T-helper 2 cell treated with Interferon-gamma antibody and Interleukin-4, amounts not matched to agents 100 ng/mL and 5 ng/mL, for 36 hours (primary cell): ENCODE measurements around the gene TMPRSS5. TPM values are rescaled to one million over a fixed set of nuclear protein-coding genes. Genes with fewer than 3 reads are reported as not detected.
"Not testable (repeated sequence)": the region's sequence is repeated elsewhere in the genome, so short reads cannot be mapped to it uniquely, and the experiment has no call there.

Experiments
- intact Hi-C: fragments of 100-400 bp; cut with micrococcal nuclease; formaldehyde crosslinking; loops from one replicate; pipeline ENCODE4 v1.15.1; 2023
- total RNA-seq: library from RNA; stranded (reverse); gene quantifications from 2 replicates; pipeline ENCODE4 v1.2.3, GENCODE V29; 2022

TMPRSS5 gene
- total RNA-seq, 1 donor from 2014 or later = 0.48 TPM

DNA sequence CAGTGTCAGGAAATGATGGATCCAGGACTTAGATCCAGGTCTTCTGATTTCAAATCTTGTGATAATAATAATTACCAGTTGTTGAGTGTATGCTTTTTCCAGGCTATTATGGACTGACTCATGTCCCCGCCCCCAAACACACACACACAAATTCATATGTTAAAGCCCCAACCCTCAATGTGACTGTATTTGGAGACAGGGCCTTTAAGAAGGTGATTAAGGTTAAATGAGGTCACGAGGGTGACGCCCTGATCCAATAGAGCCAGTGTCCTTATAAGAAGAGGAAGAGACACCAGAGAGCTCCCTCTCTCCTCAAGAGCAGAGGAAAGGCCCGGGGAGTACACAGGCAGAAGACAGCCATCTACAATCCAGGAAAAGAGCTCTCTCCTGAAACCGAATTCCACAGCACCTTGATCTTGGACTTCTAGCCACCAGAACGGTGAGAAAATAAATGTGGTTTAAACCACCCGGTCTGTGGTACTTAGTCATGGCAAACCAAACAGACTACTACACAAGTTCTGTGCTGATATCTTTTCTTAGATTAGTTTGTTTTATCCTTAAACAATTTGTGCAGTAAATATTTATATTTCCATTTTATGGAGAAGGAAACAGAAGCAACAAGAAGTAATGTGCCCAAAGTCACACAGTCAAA, 8.2 kb downstream of the TMPRSS5 start:
- intact Hi-C loops = no loop called here

DNA sequence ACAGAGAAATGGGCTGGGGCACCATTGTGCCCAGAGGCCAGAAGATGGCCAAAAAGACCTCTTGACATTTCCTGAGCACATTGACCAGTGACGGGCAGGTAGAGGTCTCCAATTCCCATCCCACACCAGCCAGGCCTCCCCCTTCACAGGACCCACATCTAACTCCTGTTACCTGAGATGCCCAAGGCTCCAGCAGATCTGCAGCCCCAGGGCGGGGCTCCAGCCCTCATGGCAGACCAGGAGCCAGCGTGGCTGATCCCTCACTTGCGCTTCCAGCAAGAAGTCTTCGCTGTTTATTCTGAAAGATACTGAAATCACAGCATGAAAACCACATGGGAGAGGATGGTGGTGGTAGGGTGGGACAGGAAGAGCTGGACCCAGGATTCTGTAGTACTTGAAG, 9.0 kb downstream of the TMPRSS5 start:
- intact Hi-C loops = no loop called here

DNA sequence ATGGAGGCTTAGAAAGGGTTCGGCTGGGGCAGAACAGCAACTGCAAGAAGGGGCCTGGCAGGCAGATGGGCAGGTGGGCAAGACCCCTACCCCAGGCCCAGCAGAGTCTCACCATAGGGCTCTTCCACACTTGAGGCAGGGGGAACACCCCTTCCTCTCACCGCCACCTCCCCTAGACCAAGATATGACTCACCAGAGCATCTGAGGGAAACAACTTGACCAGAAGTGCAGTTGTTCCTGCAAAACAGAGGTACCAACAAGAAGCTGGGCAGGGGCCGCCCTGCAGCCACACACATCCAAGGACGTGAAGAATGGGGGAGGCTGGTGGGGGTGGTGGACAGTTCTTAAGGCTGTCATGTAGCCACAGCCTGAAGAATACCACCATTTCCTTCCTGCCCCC, 10.9 kb downstream of the TMPRSS5 start:
- intact Hi-C loops = no loop called here

DNA sequence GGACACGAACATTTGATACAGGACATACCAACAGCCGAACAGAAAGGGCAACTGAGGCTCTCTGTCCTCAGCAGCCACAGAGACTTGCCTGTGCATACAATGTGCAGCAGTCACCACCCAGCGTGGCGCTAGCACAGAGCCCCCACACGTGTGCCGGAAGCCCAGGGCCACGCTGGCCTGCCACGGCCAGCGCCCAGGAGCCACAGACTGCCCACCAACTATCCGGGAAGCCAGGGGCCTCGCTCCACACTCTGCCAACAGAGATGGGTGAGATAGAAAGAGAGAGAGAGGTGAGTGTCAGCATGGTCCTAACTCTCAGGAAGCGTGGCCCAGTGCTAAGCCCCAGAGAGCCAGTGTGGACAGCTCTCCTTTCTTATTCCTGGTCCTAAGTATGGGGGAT, 11.7 kb downstream of the TMPRSS5 start:
- intact Hi-C loops = no loop called here

DNA sequence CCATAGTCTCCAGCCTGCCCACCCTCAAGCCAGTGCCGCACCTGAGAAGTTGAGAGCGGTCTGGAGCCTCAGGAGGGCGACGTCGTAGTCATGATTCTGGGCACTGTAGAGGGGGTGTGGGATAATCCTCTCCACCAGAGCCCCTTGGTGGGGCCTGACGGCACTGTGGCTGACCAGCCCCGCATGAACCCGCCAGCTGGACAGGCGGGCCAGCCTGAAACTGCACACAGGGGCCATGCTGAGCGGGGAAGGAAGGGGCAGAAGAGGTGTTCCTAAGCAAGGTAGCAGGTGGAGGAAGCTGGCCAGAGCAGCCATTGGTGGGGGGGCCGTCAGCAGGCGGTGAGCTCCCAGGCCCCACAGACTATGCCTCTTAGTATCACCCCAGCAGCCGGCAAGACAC, 13.1 kb downstream of the TMPRSS5 start:
- intact Hi-C loops = no loop called here

DNA sequence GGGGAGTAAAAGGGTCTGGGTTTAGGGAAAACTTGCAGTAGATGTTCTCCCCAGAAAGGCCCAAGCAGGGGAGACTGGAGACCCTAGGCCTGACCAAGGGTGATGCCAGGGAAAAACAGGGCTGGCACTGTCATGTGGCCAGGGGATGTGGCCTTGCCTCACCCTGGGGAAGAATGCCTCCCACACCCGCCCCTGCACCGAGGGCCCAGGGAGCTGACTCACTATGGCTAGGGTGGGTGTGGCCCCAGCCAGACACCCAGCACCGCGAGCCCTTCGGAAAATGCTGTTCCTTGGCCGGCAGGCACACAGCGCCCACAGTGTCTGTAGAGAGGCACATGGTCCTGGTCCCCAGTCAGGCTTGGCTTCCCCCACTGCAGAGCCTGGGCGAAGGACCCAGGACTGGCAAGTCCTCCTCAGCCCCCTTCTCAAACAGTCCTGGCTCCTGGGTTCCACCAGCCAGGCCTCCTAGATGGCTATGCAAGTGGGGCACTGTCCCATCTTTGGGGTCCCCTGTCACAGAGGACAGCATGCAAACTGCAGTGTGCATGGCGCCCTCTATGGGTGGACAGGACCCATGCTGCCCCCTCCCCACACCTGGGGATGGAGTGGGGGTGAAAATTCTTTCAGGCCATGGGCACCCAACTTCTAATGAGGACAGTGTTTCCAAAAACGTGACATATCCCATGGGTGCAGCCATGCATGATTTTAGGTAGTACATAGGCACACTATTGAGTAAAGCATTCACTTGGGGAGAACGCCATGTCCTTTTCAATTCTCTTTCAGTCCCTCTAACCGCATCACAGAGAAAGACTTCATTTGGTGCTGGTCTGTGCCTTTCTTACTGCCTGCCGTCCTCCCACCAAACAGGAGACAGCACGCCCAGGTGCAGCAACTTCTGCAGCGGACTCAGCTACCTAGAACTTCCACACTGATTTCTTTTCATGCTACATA, 15.2 kb downstream of the TMPRSS5 start:
- intact Hi-C loops = no loop called here

DNA sequence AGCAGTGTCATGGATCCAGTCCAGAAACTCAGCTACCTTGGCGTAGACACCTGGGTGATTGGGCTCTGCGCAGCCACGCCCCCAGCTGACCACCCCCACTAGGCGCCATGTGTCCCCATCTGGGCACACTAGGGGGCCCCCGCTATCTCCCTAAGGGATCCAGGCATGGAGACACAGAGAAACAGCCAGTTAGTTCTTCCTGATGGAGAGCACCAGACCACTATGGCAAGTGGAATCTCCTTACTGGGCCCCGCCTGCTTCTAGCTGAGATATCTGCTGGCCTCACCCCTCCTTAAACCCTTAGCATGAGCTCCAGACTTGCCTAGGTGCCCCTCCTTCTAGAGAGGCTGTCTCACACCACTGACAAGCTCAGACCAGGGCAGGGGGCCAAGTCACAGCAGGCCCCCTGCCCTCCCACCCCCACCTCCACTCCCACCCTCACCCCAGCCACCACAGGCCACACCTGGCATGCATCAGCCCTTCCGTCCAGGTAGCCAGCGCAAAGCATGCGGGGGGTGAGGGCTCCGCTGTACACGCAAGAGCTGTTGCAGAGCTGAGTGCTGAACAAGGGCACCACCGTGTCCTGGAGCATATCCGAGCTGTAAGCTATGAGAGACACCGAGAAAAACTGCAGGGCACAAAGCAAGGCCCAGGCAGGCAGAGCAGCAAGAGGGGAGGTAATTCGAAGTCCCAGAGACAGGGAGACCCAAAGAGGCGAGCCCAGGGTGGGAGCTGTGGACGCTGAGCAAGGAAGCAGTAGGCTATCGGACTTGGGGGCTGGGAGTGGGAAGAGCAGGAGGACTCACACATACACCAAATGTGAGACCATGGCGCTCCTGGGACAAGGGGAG, 16.1 kb downstream of the TMPRSS5 start:
- intact Hi-C loops = no loop called here

DNA sequence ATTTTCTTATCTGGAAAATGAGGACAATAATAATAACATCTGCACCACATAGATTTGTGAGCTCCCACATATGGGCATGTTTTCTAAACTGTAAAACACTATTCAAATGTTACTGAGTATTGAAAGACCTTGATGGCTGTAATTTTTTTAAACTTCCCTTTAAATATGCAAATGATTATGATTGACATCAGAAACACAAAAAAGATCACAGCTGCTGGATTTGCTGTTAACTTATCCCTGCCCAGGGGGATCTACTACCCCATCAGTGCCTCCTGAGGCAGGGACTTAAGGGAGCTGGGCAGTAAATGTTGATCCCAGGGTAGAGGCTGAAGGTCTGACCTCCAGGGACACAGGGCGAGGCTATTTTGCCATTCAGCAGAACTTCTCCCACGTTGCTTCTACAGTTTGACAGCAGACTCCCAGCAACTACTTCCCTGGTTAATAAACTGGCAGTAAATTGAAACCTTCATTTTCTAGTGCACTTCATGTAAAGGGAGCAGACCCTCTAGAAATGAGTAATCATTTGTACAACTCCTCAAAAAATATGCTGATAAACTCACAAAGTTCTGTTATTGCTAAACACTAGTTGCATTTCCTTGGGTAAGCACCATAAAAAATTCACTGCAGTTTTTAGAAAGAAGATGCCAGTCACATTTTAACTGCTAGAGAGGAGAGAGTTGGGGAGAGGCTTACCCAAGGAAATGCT, 20.3 kb downstream of the TMPRSS5 start:
- intact Hi-C loops = no loop called here

DNA sequence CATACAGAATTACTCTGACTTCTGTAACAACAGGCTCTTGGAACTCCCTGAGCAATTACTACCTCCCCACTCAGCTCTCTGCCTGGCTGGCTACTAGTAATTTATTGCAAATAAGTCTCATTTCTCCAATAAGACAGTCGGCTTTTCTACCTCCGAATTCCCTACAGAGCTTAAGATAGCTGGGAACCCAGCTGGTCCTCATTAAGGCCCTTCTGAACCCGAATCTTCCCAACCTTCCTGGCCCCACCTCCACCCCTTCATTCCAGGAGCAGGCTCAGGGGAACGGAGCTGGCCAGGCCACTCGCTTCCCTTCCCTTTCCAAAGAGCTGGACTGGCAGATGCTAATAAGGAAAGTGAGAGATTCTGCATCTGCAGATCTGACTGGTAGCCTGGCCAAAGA, 21.6 kb downstream of the TMPRSS5 start:
- intact Hi-C loops = no loop called here

DNA sequence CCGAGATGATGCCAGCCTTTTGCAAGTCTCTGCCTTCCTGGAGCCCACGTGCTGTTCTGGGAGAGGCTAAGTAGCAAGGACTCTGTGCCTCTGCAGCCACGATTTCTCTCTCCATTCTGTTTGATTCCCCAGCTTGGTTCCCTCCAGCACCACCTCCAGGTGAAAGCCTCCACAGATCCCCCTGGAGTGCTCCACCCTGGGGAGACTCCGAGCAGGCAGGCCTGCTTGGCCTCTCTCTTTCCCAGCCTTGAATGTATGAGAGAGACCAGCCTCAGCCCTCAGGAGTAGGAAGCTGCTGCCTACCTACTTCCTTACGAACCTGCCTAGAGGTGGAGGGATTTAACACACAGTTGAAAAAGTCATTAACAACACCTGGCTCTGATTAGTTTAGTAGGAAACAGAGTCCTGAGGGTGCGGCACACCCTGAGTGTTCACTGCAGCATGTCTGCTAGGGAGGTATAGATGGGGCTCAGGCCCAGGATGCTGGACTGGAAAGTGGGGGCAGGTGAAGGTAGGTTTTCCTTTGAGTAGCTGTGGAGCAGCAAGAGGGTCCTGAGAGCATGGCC, 22.5 kb downstream of the TMPRSS5 start:
- intact Hi-C loops = no loop called here

DNA sequence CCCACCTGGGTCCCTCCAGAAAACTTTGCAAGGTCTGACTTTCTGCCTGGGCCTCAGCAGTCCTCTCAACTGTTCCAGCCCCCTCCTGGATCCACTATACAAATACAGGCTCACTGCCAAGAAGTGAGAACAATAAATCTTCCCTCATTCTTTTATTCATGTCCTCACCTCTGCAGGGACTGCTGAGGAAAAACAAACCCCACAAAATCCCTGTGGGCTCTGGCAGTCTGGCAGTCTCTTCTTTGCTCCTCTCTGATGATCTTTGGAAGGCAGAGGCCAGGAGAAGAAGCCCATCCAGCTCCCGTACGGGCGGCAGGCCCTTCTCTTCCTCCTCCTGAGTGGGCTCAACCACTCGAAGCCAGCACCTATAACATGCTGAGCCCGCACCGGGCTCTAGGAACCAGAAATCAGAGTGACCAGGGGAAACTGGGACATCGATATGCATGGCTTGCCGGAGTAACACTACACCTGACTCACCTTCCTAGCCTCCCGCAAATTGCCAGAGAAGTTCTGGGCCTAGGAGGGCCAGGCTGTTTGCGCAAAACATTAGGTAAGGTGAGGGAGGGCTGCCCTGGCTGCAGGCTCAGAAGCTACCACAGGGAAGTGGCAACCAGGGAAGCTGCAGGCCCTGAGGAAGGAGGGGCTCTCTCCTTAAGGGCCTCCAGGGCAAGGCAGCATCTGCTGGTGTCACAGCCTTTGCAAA, 24.2 kb downstream of the TMPRSS5 start:
- intact Hi-C loops = no loop called here

DNA sequence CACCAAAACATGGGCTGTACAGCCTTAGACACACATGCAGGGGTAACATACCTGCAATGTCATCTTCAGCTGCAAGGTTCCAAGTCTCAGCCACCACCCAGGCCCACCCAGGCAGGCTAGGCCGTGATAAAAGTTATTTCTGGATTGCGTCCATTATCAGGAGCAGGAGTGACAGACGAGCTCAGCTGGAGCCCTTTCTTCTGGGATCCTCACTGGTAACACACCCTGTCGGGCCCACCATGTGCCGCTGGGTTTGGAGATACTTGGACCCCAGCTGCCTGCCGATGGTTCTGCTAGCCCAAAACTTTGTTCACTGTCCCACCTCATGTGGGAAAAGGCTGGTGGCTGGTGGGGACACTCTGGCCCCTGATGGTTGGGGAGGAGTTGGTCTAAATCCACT, 24.8 kb downstream of the TMPRSS5 start:
- intact Hi-C loops = no loop called here

DNA sequence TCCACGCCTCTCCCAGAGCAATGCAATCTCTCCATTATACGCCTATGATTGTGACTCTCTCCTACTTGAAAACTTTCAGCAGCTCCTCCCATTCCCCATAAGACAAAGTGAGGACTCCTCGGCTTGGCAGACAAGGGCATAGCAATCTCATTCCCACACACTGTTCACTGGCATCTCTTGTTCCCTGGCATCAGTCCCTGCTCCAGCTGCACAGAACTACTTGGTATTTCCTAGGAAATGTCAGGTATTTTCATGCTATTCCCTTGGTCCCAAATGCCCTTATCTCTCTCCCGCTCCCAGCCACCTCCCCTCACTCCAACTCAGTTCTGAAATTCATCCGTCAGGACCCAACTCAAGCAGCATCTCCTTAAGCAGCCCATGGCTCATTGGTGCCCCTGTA, 28.4 kb downstream of the TMPRSS5 start:
- intact Hi-C loops = no loop called here

DNA sequence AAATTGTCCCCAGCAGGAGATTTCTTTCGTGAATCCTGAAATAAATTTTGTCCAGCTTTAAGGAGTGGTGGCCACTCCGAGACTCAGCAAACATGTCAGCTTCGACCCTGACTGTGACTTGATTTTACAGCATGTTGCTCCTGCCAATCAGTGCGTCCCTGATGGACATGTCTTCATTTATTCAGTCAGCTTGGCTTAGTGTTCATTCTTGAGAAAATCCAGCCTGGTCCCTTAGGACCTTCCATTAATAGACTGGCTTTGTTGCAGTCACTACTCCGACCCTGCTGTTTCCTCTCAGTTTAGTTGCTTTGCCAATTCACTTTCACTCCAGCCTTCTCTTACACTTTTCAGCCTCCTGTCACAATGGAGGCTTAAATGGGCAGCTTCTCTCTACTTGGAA, 30.5 kb downstream of the TMPRSS5 start:
- intact Hi-C loops = no loop called here

DNA sequence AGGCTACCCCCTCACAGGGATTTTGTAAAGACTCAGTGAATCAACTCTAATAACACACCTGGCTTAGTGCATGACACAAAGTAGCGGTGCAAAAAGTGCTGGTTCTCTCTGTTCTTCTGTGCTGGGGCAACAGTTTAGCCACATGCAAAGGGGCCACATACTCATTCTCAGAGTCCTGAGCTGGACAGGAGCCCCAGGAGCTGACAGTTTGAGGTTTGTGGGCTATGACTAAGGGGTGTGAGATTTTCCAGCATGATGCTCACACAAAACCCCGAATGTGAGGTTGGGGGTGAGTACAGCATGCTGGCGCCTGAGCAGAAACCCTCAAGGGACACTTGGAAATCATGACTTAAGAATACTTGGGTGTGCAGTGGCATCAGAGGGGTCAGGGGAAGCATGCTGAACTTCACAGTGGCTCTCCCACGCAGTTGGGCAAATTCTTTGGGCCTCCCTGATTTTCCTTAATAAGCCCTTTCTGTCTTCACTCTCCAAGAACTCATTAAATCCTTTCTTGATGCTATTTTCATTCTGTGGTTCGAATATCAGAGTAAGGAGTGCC, 31.0 kb downstream of the TMPRSS5 start:
- intact Hi-C loops = no loop called here

DNA sequence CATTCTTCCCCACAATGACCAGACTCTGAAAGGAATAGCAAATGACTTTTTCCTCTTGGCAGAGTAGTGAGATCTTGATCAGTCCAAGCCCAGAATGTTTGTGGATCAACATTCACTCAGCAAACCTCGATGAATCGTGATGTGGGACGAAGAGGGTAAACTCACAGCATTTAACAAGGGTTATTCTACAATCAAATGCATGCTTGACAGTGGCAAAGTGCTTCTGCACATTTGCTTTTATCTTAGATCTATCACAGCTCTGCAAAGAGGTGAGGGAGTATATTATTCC, 31.8 kb downstream of the TMPRSS5 start:
- intact Hi-C loops = no loop called here

DNA sequence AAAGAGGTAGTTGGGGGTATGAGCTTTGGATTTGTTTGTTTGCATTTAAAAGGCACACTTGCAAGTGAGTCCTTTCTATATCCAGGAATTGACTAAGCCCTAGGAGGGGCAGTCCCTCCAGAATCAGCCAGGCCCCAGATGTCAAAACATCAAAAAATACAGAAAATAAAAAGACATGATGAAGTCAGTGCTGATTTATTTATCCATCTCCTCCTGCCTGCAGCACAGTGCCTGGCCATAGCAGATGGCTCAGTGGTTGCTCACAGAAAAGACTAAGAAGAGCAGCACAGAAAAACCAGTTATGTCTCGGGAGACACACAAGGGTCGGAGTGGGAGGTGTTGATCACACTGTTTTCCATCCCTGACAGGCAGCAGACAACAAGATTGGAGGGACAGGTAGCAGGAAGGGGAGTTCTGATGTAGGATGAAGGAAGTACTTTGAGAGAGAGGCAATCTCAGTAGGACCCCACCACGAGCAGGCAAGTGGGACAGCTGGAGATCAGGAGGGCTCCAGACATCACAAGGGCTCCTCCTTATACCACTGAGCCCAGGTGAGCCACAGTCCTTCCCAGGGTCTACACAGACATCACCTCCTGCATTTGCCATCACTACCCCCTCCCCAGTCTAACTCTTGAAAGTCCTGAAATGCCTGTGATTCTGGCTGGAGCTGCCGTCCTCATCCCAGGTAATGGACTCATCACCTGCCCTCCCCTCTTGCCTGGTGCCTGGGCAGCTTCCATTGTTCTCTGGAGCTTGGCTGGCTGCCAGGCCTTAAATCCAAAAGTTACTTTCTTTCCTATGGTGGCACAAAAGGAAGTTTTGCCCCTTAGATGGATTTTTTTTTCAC, 32.3 kb downstream of the TMPRSS5 start:
- intact Hi-C loops = no loop called here

DNA sequence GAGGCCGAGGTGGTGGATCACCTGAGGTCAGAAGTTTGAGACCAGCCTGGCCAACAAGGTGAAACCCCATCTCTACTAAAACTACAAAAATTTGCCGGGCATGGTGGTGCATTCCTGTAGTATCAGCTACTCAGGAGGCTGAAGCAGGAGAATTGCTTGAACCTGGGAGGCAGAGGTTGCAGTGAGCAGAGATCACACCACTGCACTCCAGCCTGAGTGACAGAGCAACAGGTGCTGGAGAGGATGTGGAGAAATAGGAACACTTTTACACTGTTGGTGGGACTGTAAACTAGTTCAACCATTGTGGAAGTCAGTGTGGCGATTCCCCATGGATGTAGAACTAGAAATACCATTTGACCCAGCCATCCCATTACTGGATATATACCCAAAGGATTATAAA, 34.2 kb downstream of the TMPRSS5 start:
- intact Hi-C loops = not testable (repeated sequence)

DNA sequence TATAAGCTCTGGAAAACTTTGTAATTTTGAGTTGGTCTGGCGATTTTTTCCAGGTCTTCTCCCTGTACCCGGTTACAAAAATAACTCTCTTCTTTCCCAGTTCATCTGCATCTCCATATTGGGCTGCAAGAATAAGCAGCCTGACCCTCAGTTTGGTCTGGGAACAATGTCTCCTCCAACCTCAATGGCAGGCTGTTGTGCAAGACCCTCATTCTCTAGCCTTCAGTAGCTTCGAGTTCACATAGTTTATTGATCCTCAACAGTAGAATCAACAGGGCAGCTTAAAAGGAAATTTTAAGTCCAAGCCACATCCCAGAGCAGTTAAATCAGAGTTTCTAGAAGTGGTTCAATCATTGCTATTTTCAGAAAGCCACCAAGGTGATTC, 35.3 kb downstream of the TMPRSS5 start:
- intact Hi-C loops = no loop called here
